Uterus (tissue), 4 donors: Measurements from ENCODE around the gene BTBD9. TPM values are rescaled to one million over a fixed set of nuclear protein-coding genes. Genes with fewer than 3 reads are reported as not detected.

ENCODE experiments used
- DNase-seq, 2 donors: peaks; one replicate each; pipeline ENCODE4 v3.0.0-alpha.2; 2019 to 2020
- H3K27ac ChIP-seq, 2 donors: fragments of 200-600 bp; sonication (generic); 1 replicate in 1 of 2; 2 replicates in 1 of 2; pipeline ENCODE4 v1.5.1; 2016 to 2018
- H3K27me3 ChIP-seq, 2 donors: fragments of 200-600 bp; sonication (generic); one replicate each; pipeline ENCODE4 v1.5.1; 2018 to 2019; ENCODE audit warnings: control low read depth in 1 of 2
- H3K36me3 ChIP-seq, 2 donors: fragments of 200-600 bp; sonication (generic); one replicate each; pipeline ENCODE4 v1.5.1; 2019; ENCODE audit warnings: control low read depth in 1 of 2
- H3K4me1 ChIP-seq, 2 donors: fragments of 200-600 bp; sonication (generic); one replicate each; pipeline ENCODE4 v1.5.1; 2018 to 2019; ENCODE audit warnings: control low read depth in 1 of 2
- H3K4me3 ChIP-seq, 2 donors: fragments of 200-600 bp; sonication (generic); 1 replicate in 1 of 2; 2 replicates in 1 of 2; pipeline ENCODE4 v1.5.1; 2018 to 2019; ENCODE audit warnings: mild to moderate bottlenecking in 1 of 2
- H3K9me3 ChIP-seq, 2 donors: fragments of 200-600 bp; sonication (generic); one replicate each; pipeline ENCODE4 v1.5.1; 2019; ENCODE audit warnings: control low read depth in 1 of 2
- CTCF ChIP-seq, 4 experiments: fragments of 200-600 bp in 2 of 4; fragments of 450-650 bp in 2 of 4; sonication (generic) in 2 of 4; IDR thresholded peaks; one replicate each; pipeline ENCODE4 v1.5.1; 2016 to 2019; ENCODE audit warnings: antibody characterized with exemption in 4 of 4, mild to moderate bottlenecking in 2 of 4, moderate library complexity in 1 of 4
- POLR2A ChIP-seq, 2 donors: fragments of 450-650 bp; IDR thresholded peaks; one replicate each; pipeline ENCODE4 v1.6.1; 2016; ENCODE audit warnings: antibody characterized with exemption in 2 of 2, mild to moderate bottlenecking in 1 of 2, moderate library complexity in 1 of 2
- intact Hi-C: fragments of 100-400 bp; cut with DNase I; formaldehyde crosslinking; loops from one replicate; pipeline ENCODE4 v1.15.1; 2023; ENCODE audit warnings: low total_unique reads
- total RNA-seq, 4 donors: library from RNA; depleted of rRNA in 3 of 4; stranded (reverse); fragments of >200 nt in 3 of 4; gene quantifications; one replicate each; pipeline versions ENCODE4 v1.1.0 to v1.2.4, GENCODE V29; 2014 to 2023
- donor health status: DM: yes; HTN: yes; CAD: no.

Gene BTBD9
- total RNA-seq, 4 donors from 2014 or later: 10.3 to 50.3 (median 34.4) TPM

DNA sequence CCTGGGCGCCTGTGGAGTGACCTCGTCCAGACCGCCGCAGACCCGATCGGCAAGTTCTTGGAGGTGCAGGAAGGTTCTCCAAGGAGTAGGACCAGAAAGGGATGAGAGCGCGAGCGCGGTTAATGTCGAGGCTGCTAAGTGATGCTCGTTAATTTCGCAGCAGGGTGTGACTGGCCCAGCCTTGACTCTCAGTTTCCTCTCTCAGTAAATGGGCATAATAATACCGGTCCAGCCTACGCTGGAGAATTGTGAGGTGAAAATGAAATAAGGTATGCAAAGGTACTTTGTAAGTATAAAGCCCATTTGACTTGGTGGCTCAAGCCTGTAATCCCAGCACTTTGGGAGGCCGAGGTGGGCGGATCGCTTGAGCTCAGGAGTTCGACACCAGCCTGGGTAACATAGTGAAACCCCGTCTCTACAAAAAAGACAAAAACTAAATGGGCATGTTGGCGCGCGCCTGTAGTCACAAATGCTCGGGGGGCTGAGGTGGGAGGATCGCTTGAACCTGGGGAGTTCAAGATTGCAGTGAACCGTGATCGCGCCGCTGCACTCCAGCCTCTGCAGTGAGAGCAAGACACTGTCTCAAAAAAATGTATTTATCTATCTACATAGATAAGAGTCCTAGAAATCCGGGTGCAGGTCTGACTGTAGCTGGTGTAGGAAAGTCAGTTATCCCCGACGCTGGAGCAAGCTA, 634 bp upstream of the BTBD9 start:
- TF ChIP-seq POLR2A (IDR thresholded peaks at IDR 0.05): no peak
- no peak for TF ChIP-seq CTCF (IDR thresholded peaks at IDR 0.05)
- DNase-seq: no peak
- Histone ChIP-seq H3K36me3 (no peaks in the 10 kb centered on the region), H3K27me3 (no peaks in the 10 kb centered on the region), H3K9me3 (no peaks in the 10 kb centered on the region), H3K4me1 (no peaks in the 10 kb centered on the region), H3K4me3 (peak overlapping the region; percentile 83 to 92), H3K27ac (peak overlapping the region; percentile 88 to 97)
- intact Hi-C loops: no loop called here

GRCh38 chr6:38638941-38639497, 710 bp downstream of the BTBD9 start:
- Histone ChIP-seq H3K9me3 (no peaks in the 10 kb centered on the region), H3K27me3 (no peaks in the 10 kb centered on the region), H3K27ac (peak overlapping the region; percentile 88 to 97), H3K4me3 (peak overlapping the region; percentile 83 to 92), H3K36me3 (no peaks in the 10 kb centered on the region), H3K4me1 (no peaks in the 10 kb centered on the region)
- no peak for TF ChIP-seq CTCF (IDR thresholded peaks at IDR 0.05)
- no peak for TF ChIP-seq POLR2A (IDR thresholded peaks at IDR 0.05)
- no peak for DNase-seq
- intact Hi-C loops: no loop called here

DNA sequence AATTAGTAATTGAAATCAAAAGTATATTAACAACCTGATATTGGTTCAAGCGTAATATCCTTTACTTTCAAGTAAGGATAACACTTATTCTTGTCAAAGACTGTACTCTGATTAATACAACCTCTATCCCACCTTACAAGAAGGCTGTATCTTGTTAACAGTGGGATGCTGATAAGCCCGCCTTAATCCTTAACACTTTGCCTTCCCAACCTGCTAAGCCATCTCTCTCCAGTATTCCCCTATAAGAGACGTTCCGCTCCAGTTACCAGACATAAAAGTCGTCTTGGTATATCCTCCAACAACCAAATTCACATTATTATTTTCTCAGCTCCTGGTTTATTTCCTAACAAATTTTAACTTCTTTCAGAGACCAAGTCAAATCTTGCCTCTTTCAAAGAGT, 2.0 kb downstream of the BTBD9 start:
- Histone ChIP-seq H3K27me3 (no peaks in the 10 kb centered on the region), H3K9me3 (no peaks in the 10 kb centered on the region), H3K36me3 (no peaks in the 10 kb centered on the region), H3K4me3 (no peak overlapping the region), H3K27ac (no peak overlapping the region), H3K4me1 (no peaks in the 10 kb centered on the region)
- no peak for DNase-seq
- intact Hi-C loops: no loop called here
- TF ChIP-seq POLR2A (IDR thresholded peaks at IDR 0.05): no peak

DNA sequence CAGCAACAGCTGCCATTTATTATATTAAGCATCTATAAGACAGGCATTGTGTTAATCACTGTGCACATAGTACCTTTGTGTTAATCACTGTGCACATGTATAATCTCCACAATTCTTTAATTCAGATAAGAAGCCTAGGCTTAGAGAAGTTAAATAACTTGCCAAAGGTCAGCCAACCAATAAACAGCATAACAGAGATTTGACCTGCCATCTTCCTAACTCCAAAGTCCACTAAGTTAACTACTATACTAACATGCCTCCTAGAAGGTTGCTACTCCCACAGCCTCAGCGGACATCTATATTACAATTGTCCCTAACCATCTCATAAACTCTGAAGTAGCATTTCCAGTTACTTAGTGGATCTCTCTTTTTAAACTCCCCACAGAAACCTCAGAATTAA, 3.7 kb downstream of the BTBD9 start:
- TF ChIP-seq POLR2A (IDR thresholded peaks at IDR 0.05) (no peak), CTCF (IDR thresholded peaks at IDR 0.05) (no peak)
- H3K27ac ChIP-seq: no peak overlapping the region
- H3K36me3 ChIP-seq: no peaks in the 10 kb centered on the region
- no peaks in the 10 kb centered on the region for H3K27me3 ChIP-seq
- no peaks in the 10 kb centered on the region for H3K9me3 ChIP-seq
- no peak overlapping the region for H3K4me3 ChIP-seq
- DNase-seq: no peak
- intact Hi-C loops: no loop called here
- no peaks in the 10 kb centered on the region for H3K4me1 ChIP-seq

DNA sequence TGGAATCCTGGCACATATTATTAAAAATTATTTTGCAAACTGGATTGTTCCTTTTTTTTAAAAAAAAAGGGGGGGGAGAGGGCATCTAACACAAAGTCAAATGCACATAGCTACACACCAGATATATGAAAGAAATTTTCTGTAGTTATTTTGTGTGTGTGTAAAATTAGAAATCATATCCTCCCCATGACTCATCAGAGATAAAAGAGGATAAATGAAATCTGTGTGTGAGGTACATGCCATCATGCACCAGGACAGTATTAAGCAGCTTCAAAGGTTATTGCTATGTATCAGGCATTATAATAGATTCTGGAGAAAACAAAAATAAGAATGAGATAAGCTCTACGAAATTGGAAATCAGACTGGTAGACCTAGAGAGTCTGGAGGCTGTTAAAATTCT, 5.2 kb downstream of the BTBD9 start:
- Histone ChIP-seq H3K36me3 (no peaks in the 10 kb centered on the region), H3K27me3 (no peaks in the 10 kb centered on the region), H3K9me3 (no peaks in the 10 kb centered on the region), H3K27ac (no peak overlapping the region), H3K4me1 (no peaks in the 10 kb centered on the region), H3K4me3 (no peak overlapping the region)
- DNase-seq: no peak
- no peak for TF ChIP-seq CTCF (IDR thresholded peaks at IDR 0.05)
- no peak for TF ChIP-seq POLR2A (IDR thresholded peaks at IDR 0.05)
- intact Hi-C loops: no loop called here
